Astrocyte of the spinal cord (primary cell): Measurements from ENCODE around the gene LGI1.

Experiments used
- DNase-seq: peaks from one replicate; pipeline ENCODE4 v3.0.0; 2011; ENCODE audit warnings: low read depth, low spot score
- H3K4me3 ChIP-seq: 2 replicates; pipeline ENCODE4 v1.5.1; 2011; ENCODE audit warnings: low read depth, mild to moderate bottlenecking, low read length, moderate library complexity
- CTCF ChIP-seq: IDR thresholded peaks from 2 replicates; pipeline ENCODE4 v1.5.1; 2012; ENCODE audit warnings: low read depth, mild to moderate bottlenecking, low read length, inconsistent platforms
- in situ Hi-C: cut with HindIII; loops from 2 replicates; pipeline ENCODE4 v1.10.0; 2017; ENCODE audit warnings: low sequenced_read_pairs

LGI1 gene

DNA sequence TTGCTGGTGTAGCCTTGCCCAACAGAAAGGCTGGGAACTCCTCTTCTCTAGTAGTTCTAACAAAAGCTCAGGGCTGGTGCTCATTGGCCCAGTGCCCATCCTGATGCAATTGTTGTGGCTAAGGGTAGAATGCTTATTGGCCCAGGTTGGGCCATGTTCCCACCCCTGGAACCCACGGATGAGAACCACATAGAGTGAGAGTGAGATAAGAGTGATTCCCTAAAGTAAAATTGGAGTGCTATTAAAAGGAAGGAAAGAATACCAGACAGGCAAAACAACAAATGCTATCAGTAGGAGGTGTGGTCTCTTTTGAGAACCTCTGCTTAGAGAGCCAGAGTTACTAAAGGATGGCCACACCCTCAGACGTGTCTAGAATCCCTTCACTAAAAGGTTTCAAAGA is 49.2 kb downstream of the LGI1 start:
- no peak overlapping the region for H3K4me3 ChIP-seq
- no peak for TF ChIP-seq CTCF
- in situ Hi-C loops = no loop called here
- DNase-seq = no peak

- TF ChIP-seq CTCF = no peak
- H3K4me3 ChIP-seq = no peak overlapping the region
- no peak for DNase-seq
- in situ Hi-C loops = no loop called here
These were observed 49.6 kb downstream of the LGI1 start for GRCh38 chr10:93807371-93807770.

GRCh38 chr10:93812659-93813338 is 55.1 kb downstream of the LGI1 start:
- no peak for DNase-seq
- in situ Hi-C loops = no loop called here
- TF ChIP-seq CTCF = no peak
- H3K4me3 ChIP-seq = no peak overlapping the region

GRCh38 chr10:93813507-93814465 is 56.0 kb downstream of the LGI1 start:
- no peak overlapping the region for H3K4me3 ChIP-seq
- in situ Hi-C loops = no loop called here
- peak; percentile 70 for TF ChIP-seq CTCF
- peak; percentile 36 for DNase-seq

GRCh38 chr10:93815304-93816096 is 57.8 kb downstream of the LGI1 start:
- TF ChIP-seq CTCF = no peak
- H3K4me3 ChIP-seq = no peak overlapping the region
- peak; percentile 18 for DNase-seq
- in situ Hi-C loops = no loop called here

DNA sequence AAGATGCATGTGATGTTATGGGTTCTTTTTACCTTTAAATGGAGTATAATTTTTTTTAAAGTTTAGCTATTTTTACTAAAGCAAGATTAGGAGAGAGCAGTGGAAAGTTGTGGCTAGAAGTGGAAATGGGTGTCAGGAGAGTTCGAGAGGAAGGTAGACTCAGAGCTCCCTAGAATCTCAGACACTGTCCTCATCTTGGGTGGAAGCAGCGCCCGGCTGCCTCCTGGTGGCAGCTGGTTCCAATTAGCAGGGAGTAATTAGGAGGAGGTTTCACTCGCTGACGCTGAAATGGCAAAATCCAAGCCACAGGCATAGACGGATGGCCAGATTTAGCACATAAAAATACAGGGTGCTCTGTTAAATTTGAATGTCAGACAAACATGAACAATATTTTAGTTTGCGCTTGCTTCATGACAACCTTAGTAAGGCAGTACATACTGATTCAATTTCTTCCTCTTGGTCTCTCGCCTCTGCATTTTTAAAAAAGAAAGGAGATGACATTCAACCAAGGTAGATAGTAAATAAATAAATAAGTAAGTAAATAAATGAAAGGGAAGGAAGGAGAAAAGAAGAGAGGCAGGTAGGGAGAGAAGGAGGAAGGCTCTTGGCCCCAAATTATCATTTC is 58.5 kb downstream of the LGI1 start:
- DNase-seq = peak; percentile 67
- in situ Hi-C loops = no loop called here
- TF ChIP-seq CTCF = peak; percentile 83
- H3K4me3 ChIP-seq = no peak overlapping the region
